HG03060 (cell line): Measurements from ENCODE around the gene TREM2.
"Not testable (repeated sequence)": the region's sequence is repeated elsewhere in the genome, so short reads cannot be mapped to it uniquely, and the experiment has no call there.

Source experiments
- ATAC-seq: cut with Tn5 transposase; IDR thresholded peaks from one replicate; pipeline ENCODE4 v1.9.1; 2021; ENCODE audit warnings: low read depth, moderate number of reproducible peaks; ENCODE audit not compliant: unreplicated experiment

Gene TREM2

GRCh38 chr6:41162687-41163418, at the start of gene TREM2:
TREM2 (minus strand) TSS chr6:41163116; CDS start chr6:41163082, 34 bp downstream.
- no peak for ATAC-seq

- no peak for ATAC-seq
Observed at GRCh38 chr6:41209547-41210320, 46.8 kb upstream of the TREM2 start.

GRCh38 chr6:41208439-41209106, 45.7 kb upstream of the TREM2 start:
- ATAC-seq, result no peak

GRCh38 chr6:41204156-41204555, 41.2 kb upstream of the TREM2 start:
- ATAC-seq, result no peak

GRCh38 chr6:41201764-41202173, 38.9 kb upstream of the TREM2 start:
- ATAC-seq, result no peak

- no peak for ATAC-seq
Observed at GRCh38 chr6:41200901-41201763, 38.2 kb upstream of the TREM2 start, which contains the start of gene TREML2. TREML2 (minus strand) TSS chr6:41201149; CDS start chr6:41201008, 141 bp downstream.

- ATAC-seq, result no peak
Observed at GRCh38 chr6:41200296-41200900, 37.5 kb upstream of the TREM2 start.

- no peak for ATAC-seq
Observed at GRCh38 chr6:41199552-41200246, 36.8 kb upstream of the TREM2 start.

- no peak for ATAC-seq
Observed at GRCh38 chr6:41197234-41197633, 34.3 kb upstream of the TREM2 start.

- ATAC-seq, result no peak
Observed at GRCh38 chr6:41194386-41194785, 31.5 kb upstream of the TREM2 start.

GRCh38 chr6:41193884-41194283, 31.0 kb upstream of the TREM2 start:
- ATAC-seq, result no peak

- ATAC-seq, result no peak
Observed at GRCh38 chr6:41193171-41193734, 30.3 kb upstream of the TREM2 start.

- ATAC-seq, result no peak
Observed at GRCh38 chr6:41191569-41191968, 28.7 kb upstream of the TREM2 start.

- no peak for ATAC-seq
Observed at GRCh38 chr6:41190791-41191190, 27.9 kb upstream of the TREM2 start.

- ATAC-seq, result no peak
Observed at GRCh38 chr6:41189967-41190366, 27.1 kb upstream of the TREM2 start.

GRCh38 chr6:41189046-41189445, 26.1 kb upstream of the TREM2 start:
- ATAC-seq, result not testable (repeated sequence)

- no peak for ATAC-seq
Observed at GRCh38 chr6:41187924-41188886, 25.3 kb upstream of the TREM2 start.

GRCh38 chr6:41186031-41186562, 23.2 kb upstream of the TREM2 start:
- no peak for ATAC-seq
